VCaP (cell line): Measurements from ENCODE around the gene TSPAN3.

Source experiments
- H3K27ac ChIP-seq: fragments of 450-650 bp; 2 replicates; pipeline ENCODE4 v1.5.1; 2017
- TF ChIP-seq, protein P1 (sequence below): fragments of 450-650 bp; conservative IDR thresholded peaks from 2 replicates; pipeline ENCODE4 v1.5.1; 2017; ENCODE audit warnings: mild to moderate bottlenecking, moderate library complexity

Gene TSPAN3

DNA sequence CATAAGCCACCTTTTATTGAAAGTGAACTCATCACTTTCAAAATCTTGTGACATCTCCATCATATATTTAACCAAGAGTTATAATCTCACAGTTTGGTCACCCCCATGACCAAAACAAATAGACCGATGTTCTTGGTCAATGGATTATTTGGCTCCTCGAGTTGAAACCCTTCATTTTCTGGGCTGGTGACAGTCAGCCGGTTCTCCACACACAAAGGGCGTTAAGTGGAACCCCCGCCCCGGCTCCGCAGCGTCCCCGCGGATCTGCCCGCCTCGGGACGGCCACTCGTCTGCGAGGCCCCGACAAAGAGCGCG lies 772 bp downstream of the TSPAN3 start:
- TF ChIP-seq, protein P1, sequence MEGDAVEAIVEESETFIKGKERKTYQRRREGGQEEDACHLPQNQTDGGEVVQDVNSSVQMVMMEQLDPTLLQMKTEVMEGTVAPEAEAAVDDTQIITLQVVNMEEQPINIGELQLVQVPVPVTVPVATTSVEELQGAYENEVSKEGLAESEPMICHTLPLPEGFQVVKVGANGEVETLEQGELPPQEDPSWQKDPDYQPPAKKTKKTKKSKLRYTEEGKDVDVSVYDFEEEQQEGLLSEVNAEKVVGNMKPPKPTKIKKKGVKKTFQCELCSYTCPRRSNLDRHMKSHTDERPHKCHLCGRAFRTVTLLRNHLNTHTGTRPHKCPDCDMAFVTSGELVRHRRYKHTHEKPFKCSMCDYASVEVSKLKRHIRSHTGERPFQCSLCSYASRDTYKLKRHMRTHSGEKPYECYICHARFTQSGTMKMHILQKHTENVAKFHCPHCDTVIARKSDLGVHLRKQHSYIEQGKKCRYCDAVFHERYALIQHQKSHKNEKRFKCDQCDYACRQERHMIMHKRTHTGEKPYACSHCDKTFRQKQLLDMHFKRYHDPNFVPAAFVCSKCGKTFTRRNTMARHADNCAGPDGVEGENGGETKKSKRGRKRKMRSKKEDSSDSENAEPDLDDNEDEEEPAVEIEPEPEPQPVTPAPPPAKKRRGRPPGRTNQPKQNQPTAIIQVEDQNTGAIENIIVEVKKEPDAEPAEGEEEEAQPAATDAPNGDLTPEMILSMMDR = no peak
- H3K27ac ChIP-seq = peak overlapping the region; percentile 96

DNA sequence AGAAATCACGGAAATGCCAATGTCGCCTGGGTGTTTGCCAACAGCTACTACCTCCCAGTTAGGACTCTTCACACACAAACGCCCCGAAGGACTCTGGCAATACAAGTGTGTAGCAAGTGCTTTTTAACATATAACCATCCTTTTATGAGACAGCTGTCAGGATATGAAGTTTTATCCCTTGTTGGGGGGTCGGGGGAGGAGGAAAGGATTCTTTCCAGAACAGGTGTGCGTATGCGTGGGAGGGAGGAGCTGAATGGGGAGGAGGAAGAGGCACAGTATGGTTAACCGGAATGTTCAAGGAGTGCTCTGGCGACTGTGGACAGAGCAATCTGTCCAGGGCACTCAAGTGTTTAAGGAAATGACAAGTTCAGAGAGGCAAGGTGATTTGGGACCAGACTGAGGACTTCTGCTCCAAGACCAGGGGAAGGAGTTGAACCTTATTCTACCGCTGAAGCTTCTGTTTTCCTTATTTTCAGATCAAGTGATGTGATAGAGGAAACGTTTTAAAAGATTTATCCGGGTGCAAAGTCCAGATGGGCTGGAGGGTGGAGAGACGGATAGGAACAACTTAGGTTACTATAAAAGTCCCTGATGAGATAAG lies 1.3 kb downstream of the TSPAN3 start:
- TF ChIP-seq, protein P1 = no peak
- peak overlapping the region; percentile 96 for H3K27ac ChIP-seq

DNA sequence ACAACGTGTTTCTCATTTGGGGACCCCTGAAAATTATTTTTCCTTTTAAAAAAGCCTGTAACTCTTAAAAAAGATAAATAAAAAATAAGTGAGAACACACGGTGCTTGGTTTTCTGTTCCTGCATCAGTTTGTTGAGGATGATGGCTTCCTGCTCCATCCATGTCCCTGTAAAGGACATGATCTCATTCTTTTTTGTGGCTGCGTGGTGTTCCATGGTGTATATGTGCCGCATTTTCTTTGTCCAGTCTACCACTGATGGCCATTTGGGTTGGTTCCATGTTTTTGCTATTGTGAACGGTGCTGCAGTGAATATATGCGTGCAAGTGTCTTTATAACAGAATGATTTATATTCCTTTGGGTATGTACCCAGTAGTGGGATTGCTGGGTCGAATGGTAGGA lies 2.3 kb downstream of the TSPAN3 start:
- TF ChIP-seq, protein P1 = no peak
- H3K27ac ChIP-seq = no peak overlapping the region

- TF ChIP-seq, protein P1 = no peak
- H3K27ac ChIP-seq = peak overlapping the region; percentile 45
These were observed 3.1 kb downstream of the TSPAN3 start for GRCh38 chr15:77067691-77068367.

- TF ChIP-seq, protein P1 = no peak
- H3K27ac ChIP-seq = peak overlapping the region; percentile 45
These were observed 3.8 kb downstream of the TSPAN3 start for GRCh38 chr15:77066971-77067690.

DNA sequence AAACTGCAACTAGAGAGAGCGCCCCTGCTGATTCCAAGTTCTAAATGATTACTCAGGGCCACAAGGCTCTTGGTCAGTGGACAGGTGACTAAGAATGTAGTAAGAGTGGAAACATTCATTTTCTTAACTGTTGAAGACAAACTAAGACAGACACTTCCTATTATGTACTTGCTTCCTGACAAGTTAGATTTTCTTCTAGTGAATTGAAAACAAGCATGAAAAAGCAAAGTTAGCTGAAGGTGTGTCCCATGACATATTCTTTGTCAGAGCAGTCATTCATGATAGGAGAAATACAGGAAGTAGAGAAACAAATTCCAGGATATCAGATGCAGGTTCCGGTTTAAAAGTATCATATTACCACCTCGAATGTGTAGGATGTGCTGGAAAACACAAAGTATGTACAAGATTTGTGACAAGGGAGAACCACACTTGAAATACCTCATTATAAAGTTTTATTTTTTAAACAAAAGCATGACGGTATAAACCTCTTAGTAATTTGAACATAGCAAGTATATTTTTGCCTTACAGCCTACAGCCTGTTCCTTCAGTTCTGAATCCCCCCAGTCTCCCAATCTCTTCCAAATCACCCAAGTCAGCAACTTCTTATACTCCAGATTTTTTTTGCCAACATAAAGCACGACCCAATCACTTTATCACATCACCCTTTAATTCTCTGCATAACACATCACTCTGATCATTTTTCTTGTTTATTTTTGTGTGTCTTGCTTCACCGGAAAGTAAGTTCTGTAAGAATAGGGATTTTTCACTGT lies 6.2 kb downstream of the TSPAN3 start:
- TF ChIP-seq, protein P1 = no peak
- H3K27ac ChIP-seq = no peak overlapping the region

DNA sequence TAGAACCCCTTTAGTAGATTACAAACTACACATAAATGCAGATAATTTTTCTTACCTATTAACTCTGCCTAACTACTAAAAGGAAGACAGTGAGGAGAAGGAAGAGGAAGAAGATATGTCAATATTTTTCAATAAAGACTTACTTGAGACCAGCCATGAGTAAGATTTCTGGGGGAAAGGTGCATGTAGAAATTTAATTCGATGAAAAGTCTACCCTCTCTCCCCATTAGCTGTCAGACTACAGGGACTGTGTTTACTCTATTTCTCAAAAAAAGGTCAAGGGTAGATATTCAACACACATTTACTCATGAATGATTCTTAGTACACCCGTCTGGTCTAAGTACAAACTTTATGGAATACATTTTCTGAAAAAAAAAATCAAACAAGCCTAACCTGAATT lies 6.8 kb downstream of the TSPAN3 start:
- TF ChIP-seq, protein P1 = no peak
- H3K27ac ChIP-seq = no peak overlapping the region
